D721Med (cell line): Measurements from ENCODE around the gene JCHAIN.

ENCODE experiments used
- DNase-seq: peaks from one replicate; pipeline ENCODE4 v3.0.0; 2011; ENCODE audit warnings: low spot score; ENCODE audit not compliant: insufficient read length
- FAIRE-seq: peaks from 2 replicates; lab custom pipeline; 2011; peaks lifted over from hg19 to GRCh38; lab: Jason Lieb, UNC
- CTCF ChIP-seq: IDR thresholded peaks from 2 replicates; pipeline ENCODE4 v1.5.1; 2012; ENCODE audit warnings: mild to moderate bottlenecking, control low read depth; ENCODE audit not compliant: insufficient read depth; ENCODE audit errors: missing control alignments

Gene JCHAIN

GRCh38 chr4:70634482-70634881 lies 31.8 kb downstream of the JCHAIN start:
- TF ChIP-seq CTCF, result no peak
- no peak for FAIRE-seq
- DNase-seq, result no peak

- TF ChIP-seq CTCF, result no peak
- no peak for FAIRE-seq
- no peak for DNase-seq
Observed at GRCh38 chr4:70632028-70632427, 34.3 kb downstream of the JCHAIN start.

- TF ChIP-seq CTCF, result no peak
- no peak for DNase-seq
- FAIRE-seq, result no peak
Observed at GRCh38 chr4:70630162-70630561, 36.1 kb downstream of the JCHAIN start.

- FAIRE-seq (no peak), DNase-seq (no peak)
- no peak for TF ChIP-seq CTCF
Observed at GRCh38 chr4:70629469-70630090, 36.7 kb downstream of the JCHAIN start.

GRCh38 chr4:70628444-70628843 lies 37.9 kb downstream of the JCHAIN start, which contains the start of gene ENAM:
Gene ENAM, plus strand, starts transcription at chr4:70628744. Its CDS starts 757 bp downstream, at chr4:70629501.
- no peak for DNase-seq
- TF ChIP-seq CTCF, result no peak
- no peak for FAIRE-seq

GRCh38 chr4:70627620-70628019 lies 38.7 kb downstream of the JCHAIN start:
- FAIRE-seq (no peak), DNase-seq (no peak)
- TF ChIP-seq CTCF, result no peak

GRCh38 chr4:70624226-70624793 lies 42.0 kb downstream of the JCHAIN start:
- no peak for TF ChIP-seq CTCF
- FAIRE-seq (peak; percentile 16), DNase-seq (no peak)
